HL-60/S4 treated with phorbol 12-myristate 13-acetate at 8.2 ng/mL for 4 days and 3 days (cell line): ENCODE measurements around the gene TMEM44.
"Not testable (repeated sequence)": the region's sequence is repeated elsewhere in the genome, so short reads cannot be mapped to it uniquely, and the experiment has no call there.

Experiments used
- in situ Hi-C: fragments of 300-500 bp; cut with MboI; formaldehyde crosslinking; loops from 2 replicates; pipeline ENCODE4 v1.15.0; 2022; ENCODE audit warnings: low sequenced_read_pairs

Gene TMEM44

DNA sequence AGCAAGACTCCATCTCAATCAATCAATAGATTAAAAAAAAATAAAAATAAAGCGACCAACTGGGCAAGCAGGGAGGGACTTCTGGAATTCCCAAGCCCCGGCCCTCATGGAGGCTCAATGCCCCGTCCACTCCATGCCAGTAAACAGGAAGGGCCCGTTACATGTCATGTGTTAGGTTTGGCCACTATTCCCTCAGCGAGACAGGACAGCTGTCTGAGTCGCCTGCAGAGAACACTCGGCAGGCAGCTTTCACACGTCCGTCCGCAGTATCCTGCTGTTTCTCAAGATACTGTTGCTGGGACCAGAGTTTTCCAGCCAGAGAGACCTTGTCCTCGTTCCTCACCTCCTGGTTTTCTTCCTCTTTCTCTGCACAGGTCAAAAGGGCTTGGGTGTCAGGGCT lies 18.0 kb downstream of the TMEM44 start:
- in situ Hi-C loops: no loop called here

DNA sequence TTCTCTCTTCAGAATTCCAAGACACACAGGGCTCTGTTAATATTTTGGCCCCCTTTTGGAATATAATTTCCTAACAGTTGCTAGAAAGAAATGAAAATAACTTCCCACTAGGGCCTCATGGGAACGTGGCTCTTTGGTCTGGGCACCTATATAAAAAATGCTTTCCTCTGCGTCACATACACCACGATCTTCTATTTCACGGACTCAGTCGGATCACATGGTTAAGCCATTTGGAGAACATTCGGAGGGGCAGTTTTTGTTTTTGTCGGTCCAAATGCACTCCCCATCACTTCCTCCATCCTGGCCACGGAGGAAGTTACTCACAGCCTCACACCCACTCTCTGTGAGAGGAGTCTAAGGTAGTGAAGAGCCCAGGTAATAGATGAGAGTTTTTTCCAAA lies 21.0 kb downstream of the TMEM44 start:
- in situ Hi-C loops: no loop called here

DNA sequence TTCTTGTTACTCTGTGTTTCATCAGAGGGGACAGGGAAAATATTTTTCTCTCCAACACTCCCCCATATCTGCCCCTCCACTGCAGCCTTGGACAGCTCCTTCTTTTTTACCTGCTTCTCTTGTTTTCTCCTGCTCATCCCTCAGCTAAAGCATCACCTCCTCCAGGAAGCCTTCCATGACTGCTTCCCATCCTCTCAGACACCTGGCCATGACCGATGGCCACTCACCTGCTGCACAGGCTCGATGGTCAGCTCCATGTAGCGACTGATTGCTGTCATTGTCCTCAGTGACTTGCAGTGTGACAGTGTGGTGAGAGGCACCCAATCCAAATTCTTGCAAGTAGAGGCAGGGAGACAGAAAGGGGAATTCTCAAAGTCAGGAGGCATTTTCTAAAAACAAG lies 22.5 kb downstream of the TMEM44 start:
- in situ Hi-C loops: no loop called here

DNA sequence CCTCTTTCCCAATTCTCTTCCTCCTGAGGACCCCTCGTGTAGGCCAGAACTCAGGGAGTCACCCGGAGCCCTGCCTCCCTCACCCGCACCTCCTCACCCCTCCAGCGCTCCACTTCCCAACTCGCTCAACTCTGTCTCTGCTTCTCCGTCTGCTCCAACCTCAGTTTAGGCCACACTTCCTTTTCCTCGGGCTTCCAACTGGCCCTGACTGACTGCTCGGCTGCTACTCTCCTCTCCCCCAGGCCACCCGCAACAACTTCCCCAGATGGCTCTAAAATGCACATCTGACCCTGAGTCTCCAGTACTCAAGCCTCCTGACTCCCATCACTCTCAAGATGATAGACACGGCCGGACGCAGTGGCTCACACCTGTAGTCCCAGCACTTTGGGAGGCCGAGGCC lies 23.6 kb downstream of the TMEM44 start:
- in situ Hi-C loops: no loop called here

GRCh38 chr3:194608981-194609380 lies 24.2 kb downstream of the TMEM44 start:
- in situ Hi-C loops: no loop called here

DNA sequence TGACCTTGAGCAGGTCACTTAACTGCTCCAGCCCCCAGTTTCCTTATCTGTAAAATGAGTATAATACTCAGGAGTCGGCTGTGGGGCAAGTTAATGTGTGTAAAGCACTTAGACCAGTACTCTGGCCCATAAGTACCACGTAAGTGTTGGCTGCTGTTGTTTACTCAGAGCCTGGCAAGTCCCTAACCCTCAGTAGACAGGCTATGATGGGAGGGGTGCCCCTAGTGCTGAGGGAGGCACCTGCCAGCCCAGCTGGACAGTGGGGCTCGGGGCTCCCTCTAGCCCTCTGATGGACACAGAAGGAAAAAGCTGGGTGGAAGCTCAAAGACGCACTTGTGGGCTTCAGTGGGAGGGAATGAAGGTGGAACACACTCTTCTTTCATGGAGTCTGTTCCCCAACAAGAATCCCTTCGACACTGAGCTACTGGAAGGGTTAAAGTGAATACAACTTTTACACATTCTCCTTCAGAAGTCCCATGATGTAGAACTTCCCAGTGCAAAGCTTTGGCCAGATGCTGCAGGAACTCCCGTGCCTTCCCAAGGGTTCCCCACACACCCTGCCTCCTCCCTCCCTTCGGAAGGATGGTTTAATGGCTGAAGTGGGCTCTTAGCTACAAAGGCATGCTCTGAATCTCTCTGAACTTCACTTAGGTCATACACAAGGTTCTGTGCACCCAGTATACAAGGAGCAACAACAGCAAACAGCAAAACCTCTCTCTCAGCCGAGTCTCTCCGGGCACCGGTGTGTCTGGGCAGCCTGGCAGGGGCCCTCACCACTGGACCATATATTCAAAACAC lies 25.4 kb downstream of the TMEM44 start:
- in situ Hi-C loops: no loop called here

DNA sequence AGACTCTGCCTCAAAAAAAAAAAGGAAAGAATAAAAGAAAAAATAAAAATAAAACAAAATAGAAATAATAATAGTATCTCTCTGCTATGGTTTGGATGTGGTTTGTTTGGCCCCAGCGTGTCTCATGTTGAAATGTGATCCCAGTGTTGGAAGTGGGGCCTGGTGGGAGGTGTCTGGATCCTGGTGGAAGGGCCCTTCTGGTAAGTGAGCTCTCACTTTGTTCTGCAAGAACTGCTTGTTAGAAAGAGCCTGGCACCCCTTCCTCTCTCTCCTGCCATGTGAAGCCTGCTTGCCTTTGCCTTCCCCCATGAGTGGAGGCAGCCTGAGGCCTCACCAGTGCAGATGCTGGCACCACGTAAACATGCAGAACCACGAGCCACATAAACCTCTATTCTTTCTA lies 26.3 kb downstream of the TMEM44 start:
- in situ Hi-C loops: no loop called here

DNA sequence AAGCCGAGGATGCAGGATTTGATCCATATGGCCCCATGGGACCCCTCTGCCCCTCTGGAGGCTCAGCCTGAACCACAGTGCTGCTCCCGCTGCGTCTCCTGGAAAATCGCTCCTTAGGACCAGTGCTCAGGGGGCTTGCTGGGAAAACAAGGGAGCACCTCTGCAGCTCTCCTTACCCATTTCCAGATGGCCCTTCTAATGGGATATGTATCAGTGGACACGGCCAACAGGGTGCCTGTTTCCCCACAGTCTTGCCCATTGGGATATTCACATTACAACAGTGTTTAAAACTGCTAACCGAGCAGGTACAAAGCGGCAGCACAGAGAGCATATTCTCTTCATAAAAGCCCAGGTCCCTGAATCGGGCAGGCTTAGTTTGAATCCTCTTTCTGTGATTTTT lies 27.1 kb downstream of the TMEM44 start:
- in situ Hi-C loops: no loop called here

- in situ Hi-C loops: not testable (repeated sequence)
These were observed 27.9 kb downstream of the TMEM44 start for GRCh38 chr3:194605314-194605713.

GRCh38 chr3:194604837-194605236 lies 28.4 kb downstream of the TMEM44 start:
- in situ Hi-C loops: no loop called here

- in situ Hi-C loops: no loop called here
These were observed 29.1 kb downstream of the TMEM44 start for GRCh38 chr3:194604126-194604525.

GRCh38 chr3:194602669-194603171 lies 30.5 kb downstream of the TMEM44 start:
- in situ Hi-C loops: no loop called here

DNA sequence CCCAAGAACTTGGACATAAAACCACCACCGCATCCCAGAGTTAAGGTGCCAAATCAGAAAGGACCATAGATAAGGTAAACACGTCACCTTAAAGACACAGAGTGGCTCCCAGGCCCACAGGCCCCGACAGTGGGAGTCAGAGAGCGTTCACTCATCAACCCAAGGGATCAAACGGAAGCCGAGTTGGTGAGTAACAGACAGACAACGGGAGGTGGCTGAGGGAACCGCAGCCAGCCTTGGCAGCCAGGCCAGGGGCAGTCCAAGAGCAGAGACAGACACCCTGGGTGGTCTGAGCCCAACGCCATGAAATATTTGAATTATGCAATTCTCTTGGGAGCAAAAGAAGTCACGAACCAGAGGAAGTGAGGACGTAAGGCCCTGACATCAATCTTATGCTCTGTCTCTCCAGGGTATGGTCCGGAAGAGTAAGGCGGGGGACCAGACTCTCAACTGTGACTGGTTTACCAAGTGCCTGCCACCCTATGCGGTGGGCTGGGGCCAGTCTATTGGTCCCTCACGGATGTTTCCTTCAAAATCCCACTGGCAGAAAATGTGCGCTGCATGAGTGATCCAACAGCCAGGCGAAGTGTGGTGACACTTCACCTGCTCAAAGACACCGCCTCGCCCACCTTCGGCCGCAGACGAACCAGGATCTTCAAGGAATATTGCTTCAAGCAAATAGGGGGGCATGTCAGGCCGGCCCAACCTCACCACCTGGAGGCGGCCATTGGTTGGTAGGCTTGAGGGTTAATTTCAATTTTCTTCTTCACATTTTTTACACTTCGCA lies 34.3 kb downstream of the TMEM44 start:
- in situ Hi-C loops: no loop called here

GRCh38 chr3:194596906-194597305 lies 36.3 kb downstream of the TMEM44 start:
- in situ Hi-C loops: no loop called here

GRCh38 chr3:194592798-194593752 lies 40.1 kb downstream of the TMEM44 start:
- in situ Hi-C loops: no loop called here

DNA sequence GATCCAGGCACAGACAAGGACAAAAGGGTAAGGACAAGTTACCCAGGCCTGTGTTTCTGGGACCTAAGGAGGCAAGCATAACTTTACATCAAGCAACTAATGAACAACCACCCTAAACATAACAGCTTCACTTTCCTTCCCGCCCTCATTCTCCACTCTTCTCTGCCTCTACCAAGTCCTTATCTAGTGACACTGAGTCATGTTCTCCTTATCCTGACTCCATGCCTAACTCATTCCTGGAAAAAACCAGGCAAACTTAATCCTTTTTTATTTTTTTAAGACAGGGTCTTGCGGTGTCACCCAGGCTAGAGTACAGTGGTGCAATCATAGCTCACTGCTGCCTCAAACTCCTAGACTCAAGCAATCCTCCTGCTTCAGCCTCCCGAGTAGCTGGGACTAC lies 44.5 kb downstream of the TMEM44 start:
- in situ Hi-C loops: loop anchor here (10.0 kb wide), 1 partner anchor 114 kb away; no protein-coding TSS in a partner anchor

GRCh38 chr3:194588236-194588635 lies 45.0 kb downstream of the TMEM44 start:
- in situ Hi-C loops: loop anchor here (10.0 kb wide), 1 partner anchor 113 kb away; no protein-coding TSS in a partner anchor

GRCh38 chr3:194587438-194587931 lies 45.7 kb downstream of the TMEM44 start:
- in situ Hi-C loops: loop anchor here (10.0 kb wide), 1 partner anchor 113 kb away; no protein-coding TSS in a partner anchor

GRCh38 chr3:194586836-194587235 lies 46.4 kb downstream of the TMEM44 start:
- in situ Hi-C loops: loop anchor here (10.0 kb wide), 1 partner anchor 112 kb away; no protein-coding TSS in a partner anchor

- in situ Hi-C loops: loop anchor here (10.0 kb wide), 1 partner anchor 111 kb away; no protein-coding TSS in a partner anchor
These were observed 47.3 kb downstream of the TMEM44 start for GRCh38 chr3:194585880-194586281.
